Bronchial epithelial cell (primary cell): ENCODE measurements around the gene OCIAD1. TPM values are rescaled to one million over a fixed set of nuclear protein-coding genes. Genes with fewer than 3 reads are reported as not detected.
"Not testable (repeated sequence)": the region's sequence is repeated elsewhere in the genome, so short reads cannot be mapped to it uniquely, and the experiment has no call there.

Source experiments
- DNase-seq: peaks from one replicate; pipeline ENCODE4 v3.0.0-alpha.2; 2010; ENCODE audit warnings: low read depth
- FAIRE-seq: peaks from 2 replicates; lab custom pipeline; 2011; peaks lifted over from hg19 to GRCh38; lab: Jason Lieb, UNC
- H3K27me3 ChIP-seq: 2 replicates; pipeline ENCODE4 v1.5.1; 2011; ENCODE audit warnings: low read length; ENCODE audit not compliant: control insufficient read depth, insufficient read depth
- H3K36me3 ChIP-seq: 2 replicates; pipeline ENCODE4 v1.5.1; 2011; ENCODE audit warnings: low read length; ENCODE audit not compliant: control insufficient read depth, insufficient read depth
- H3K4me3 ChIP-seq: 2 replicates; pipeline ENCODE4 v1.5.1; 2011; ENCODE audit warnings: mild to moderate bottlenecking, low read depth, low read length, control low read depth
- CTCF ChIP-seq: IDR thresholded peaks from 2 replicates; pipeline ENCODE4 v1.5.1; 2011; ENCODE audit warnings: mild to moderate bottlenecking, moderate library complexity, low read length, control low read depth, inconsistent platforms; ENCODE audit not compliant: insufficient read depth, severe bottlenecking
- total RNA-seq: library from RNA; depleted of rRNA; stranded (reverse); fragments of >200 nt; gene quantifications from 2 replicates; pipeline ENCODE4 v1.2.1, GENCODE V29; 2014

The OCIAD1 gene
- total RNA-seq, 1 donor from 2014 or later: 97.1 TPM

- Histone ChIP-seq H3K27me3 (no peaks in the 10 kb centered on the region), H3K4me3 (no peak overlapping the region), H3K36me3 (peaks cover 3% of the 10 kb centered on the region)
- no peak for TF ChIP-seq CTCF
- DNase-seq (peak; percentile 33), FAIRE-seq (no peak)
These were observed 1.7 kb downstream of the OCIAD1 start for GRCh38 chr4:48832571-48832970.

- Histone ChIP-seq H3K36me3 (peaks cover 4% of the 10 kb centered on the region), H3K4me3 (no peak overlapping the region), H3K27me3 (no peaks in the 10 kb centered on the region)
- DNase-seq (no peak), FAIRE-seq (no peak)
- TF ChIP-seq CTCF: no peak
These were observed 5.8 kb downstream of the OCIAD1 start for GRCh38 chr4:48836658-48837057.

DNA sequence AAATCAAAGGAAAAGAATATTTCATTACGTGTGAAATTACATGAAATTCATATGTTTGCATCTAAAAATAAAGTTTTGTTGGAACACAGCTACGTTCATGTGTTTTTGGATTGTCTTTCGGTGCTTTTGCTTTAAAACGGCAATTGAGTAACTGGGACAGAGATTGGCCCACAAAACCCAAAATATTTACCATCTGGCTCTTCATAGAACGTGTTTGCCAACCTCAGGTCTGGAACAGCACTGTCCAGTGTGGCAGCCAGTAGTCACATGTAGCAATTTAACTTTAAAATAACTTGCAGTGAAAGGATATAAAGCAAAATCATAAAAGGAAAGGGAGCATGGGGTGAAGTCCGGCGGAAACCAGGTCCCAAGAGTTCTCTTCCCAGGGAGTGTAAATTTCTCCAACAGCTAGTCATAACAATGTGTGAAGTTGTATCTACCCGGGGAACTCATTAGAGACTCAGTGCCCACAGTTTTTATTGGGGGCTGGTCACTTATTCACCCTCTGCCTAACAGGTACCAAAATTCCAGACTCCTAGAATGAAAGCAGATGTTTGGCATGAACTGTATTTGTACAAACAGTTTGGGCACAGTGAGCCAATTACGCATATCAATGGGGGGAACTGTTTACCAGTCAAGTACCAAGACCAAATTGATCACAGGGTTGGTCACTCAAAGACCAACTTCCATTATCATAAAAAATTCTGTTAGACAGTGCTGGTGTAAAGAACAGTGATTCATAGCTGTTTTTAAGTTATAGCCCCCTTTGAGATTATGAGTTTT is 10.3 kb downstream of the OCIAD1 start:
- DNase-seq (no peak), FAIRE-seq (no peak)
- Histone ChIP-seq H3K4me3 (no peak overlapping the region), H3K27me3 (no peaks in the 10 kb centered on the region), H3K36me3 (peaks cover 5% of the 10 kb centered on the region)
- TF ChIP-seq CTCF: no peak

DNA sequence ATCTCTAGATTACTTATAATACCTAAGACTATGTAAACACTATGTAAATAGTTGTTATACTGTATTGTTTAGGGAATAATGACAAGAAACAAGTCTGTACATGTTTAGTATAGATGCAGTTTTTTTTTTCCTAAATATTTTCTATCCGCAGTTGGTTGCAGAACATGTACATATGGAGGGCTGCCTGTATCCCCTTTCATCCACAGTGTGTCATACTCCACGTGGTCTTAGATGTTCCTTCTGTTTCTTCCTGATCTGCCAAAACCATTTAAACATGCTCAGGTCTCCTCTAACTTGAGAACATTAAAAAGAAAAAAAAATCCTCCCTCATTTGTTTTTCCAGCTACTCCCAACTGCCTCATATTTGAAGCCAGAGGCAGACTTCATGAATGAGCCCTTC is 14.0 kb downstream of the OCIAD1 start:
- no peak for FAIRE-seq
- H3K27me3 ChIP-seq: no peaks in the 10 kb centered on the region
- TF ChIP-seq CTCF: no peak
- H3K4me3 ChIP-seq: no peak overlapping the region
- peaks cover 7% of the 10 kb centered on the region for H3K36me3 ChIP-seq
- peak; percentile 14 for DNase-seq

DNA sequence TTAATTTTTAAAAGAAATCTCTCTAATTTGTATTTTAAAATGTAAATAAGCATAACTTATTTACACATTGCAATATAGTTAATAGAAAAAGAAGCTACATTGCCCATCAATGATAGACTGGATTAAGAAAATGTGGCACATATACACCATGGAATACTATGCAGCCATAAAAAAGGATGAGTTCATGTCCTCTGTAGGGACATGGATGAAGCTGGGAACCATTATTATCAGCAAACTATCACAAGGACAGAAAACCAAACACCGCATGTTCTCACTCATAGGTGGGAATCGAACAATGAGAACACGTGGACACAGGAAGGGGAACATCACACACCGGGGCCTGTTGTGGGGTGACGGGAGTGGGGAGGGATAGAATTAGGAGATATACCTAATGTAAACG is 17.9 kb downstream of the OCIAD1 start:
- not testable (repeated sequence) for H3K4me3 ChIP-seq, H3K36me3 ChIP-seq, FAIRE-seq, DNase-seq, H3K27me3 ChIP-seq

DNA sequence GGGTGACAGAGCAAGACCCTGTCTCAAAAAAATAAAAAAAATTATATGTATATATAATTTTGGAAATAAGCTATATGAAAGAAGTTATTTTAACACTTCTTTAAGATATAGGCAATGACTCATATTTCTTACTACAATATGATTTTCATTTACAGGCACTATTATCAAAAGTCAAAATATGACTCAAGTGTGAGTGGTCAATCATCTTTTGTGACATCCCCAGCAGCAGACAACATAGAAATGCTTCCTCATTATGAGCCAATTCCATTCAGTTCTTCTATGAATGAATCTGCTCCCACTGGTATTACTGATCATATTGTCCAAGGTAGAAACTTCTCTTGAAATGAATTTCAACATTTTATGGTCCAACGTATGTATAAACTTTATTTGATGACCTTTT is 20.8 kb downstream of the OCIAD1 start:
- TF ChIP-seq CTCF: no peak
- H3K4me3 ChIP-seq: no peak overlapping the region
- H3K36me3 ChIP-seq: peaks cover 3% of the 10 kb centered on the region
- no peak for FAIRE-seq
- peak; percentile 69 for DNase-seq
- no peaks in the 10 kb centered on the region for H3K27me3 ChIP-seq
